ENCODE results near the gene MRPL1.

MRPL1 gene

DNA sequence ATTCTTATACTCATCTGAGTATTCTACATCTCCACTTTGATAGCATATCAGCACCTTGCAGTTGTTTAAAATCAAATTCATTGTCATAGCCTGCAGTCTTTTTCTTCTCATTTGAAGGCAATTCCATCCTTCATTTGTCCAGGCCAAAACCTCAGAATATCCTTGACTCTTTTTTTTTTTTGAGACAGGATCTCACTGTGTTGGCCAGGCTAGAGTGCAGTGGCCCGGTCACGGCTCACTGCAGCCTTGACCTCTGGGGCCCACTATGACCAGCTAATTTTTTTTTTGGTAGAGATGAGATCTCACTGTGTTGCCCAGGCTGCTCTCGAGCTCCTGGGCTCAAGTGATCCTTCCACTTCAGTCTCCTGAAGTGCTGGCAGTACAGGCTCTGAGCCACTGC lies 2.6 kb downstream of the MRPL1 start:
- no peaks in the 10 kb centered on the region for H3K9me3 Mint-ChIP-seq
- H3K36me3 Mint-ChIP-seq = peaks cover 29% of the 10 kb centered on the region
- H3K27ac Mint-ChIP-seq = no peak overlapping the region
- H3K27me3 Mint-ChIP-seq = no peaks in the 10 kb centered on the region
- CTCF ChIA-PET = no interaction called here
- H3K4me3 Mint-ChIP-seq = no peak overlapping the region
- H3K4me1 Mint-ChIP-seq = peaks cover 62% of the 10 kb centered on the region
- no peak for DNase-seq

DNA sequence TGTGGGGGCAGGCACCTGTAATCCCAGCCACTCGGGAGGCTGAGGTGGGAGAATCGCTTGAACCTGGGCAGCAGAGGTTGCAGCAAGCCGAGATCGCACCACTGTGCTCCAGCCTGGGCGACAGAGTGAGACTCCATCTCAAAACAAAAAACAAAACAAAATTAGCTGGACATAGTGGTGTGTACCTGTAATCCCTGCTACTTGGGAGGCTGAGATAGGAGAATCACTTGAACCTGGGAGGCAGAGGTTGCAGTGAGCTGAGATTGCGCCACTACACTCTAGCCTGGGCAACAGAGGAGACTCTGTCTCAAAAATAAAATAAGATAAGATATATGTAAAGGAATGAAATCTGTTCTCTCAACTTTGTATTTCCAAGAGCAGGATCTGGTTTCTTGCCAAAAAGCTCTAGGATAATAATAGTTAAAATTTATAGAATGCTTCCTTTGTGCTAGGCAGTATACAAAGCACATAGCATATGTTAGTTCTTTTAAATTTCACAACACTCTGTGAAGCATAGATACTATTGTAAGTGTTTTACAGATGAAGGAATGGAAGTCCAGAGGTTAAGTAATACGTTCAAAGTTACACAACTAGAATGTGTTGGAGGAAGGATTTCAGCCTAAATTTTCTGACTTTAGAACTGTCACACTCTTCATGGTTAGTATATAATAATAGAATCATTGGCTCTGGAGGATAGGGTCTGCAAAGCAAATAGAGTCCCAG lies 10.3 kb downstream of the MRPL1 start:
- CTCF ChIA-PET = no interaction called here
- Mint-ChIP-seq H3K36me3 (peaks cover 29% of the 10 kb centered on the region), H3K27ac (no peak overlapping the region), H3K4me3 (no peak overlapping the region), H3K9me3 (no peaks in the 10 kb centered on the region), H3K27me3 (no peaks in the 10 kb centered on the region), H3K4me1 (peaks cover 19% of the 10 kb centered on the region)
- no peak for DNase-seq

DNA sequence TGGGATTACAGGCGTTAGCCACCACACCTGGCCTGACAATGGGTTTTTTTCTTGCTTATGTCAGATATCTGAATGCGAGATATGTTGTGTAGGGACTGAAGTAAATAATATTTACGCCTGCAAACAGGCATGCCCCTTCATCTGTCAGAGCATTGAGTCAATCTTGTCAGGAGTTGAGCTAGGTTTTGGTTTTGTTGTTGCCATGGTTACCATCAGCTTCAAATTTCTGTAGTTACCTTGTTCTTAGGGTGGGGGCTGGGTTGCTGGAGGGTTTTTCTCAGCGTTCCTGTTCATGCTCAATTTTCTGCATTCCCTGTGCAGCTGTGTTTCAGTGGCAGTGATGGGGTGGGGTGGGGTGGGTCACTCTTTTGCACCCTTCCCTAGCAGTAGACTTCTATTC lies 14.5 kb downstream of the MRPL1 start:
- Mint-ChIP-seq H3K4me3 (no peak overlapping the region), H3K36me3 (peaks cover 40% of the 10 kb centered on the region), H3K9me3 (no peaks in the 10 kb centered on the region), H3K27me3 (no peaks in the 10 kb centered on the region), H3K4me1 (peaks cover 23% of the 10 kb centered on the region), H3K27ac (no peak overlapping the region)
- no peak for DNase-seq
- CTCF ChIA-PET = interaction anchor here (0.9 kb wide), 1 partner anchor 148 kb away, joined by 3 read pairs; no protein-coding TSS in a partner anchor

DNA sequence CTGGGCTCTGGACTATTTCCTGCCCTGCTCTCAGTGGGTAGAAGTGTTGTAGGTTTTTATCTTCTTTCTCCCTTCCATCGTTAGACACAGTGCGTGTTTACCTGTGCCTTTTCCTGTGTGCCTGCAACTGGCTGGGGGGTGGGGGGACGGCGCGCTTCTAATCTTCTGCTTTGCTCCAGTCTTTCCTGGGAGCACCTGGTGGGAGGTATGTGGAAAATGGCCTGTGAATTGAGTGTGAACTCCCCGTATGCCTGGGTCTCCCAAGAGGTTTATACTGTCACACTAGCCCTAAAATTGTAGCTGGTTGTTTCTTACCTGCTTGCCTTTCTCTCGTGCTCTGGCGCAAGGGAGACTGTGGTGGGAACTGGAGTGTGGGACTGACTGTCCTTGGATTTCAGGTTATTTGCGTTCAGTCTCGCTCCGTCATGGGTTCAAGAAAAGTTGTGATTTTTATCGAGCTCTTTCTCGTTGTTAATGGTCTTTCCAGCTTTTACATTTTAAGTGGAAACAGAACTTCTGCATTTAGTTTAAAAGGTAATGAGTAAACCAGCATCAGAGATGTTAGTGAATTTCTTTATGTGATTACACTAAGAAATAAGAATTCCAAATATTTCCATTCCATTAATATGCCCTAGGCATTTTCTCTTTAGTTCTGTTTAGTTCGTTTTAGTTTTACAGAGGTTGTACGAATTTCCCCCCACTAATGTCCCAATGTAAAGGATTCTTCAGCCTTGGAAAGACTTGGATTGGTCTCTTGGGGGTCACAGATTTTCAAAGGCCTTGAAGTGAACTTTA lies 15.3 kb downstream of the MRPL1 start:
- CTCF ChIA-PET = interaction anchor here (0.9 kb wide), 1 partner anchor 149 kb away, joined by 3 read pairs; no protein-coding TSS in a partner anchor
- H3K4me3 Mint-ChIP-seq = no peak overlapping the region
- peaks cover 40% of the 10 kb centered on the region for H3K36me3 Mint-ChIP-seq
- H3K27ac Mint-ChIP-seq = no peak overlapping the region
- DNase-seq = no peak
- no peaks in the 10 kb centered on the region for H3K9me3 Mint-ChIP-seq
- H3K4me1 Mint-ChIP-seq = peaks cover 23% of the 10 kb centered on the region
- H3K27me3 Mint-ChIP-seq = no peaks in the 10 kb centered on the region

DNA sequence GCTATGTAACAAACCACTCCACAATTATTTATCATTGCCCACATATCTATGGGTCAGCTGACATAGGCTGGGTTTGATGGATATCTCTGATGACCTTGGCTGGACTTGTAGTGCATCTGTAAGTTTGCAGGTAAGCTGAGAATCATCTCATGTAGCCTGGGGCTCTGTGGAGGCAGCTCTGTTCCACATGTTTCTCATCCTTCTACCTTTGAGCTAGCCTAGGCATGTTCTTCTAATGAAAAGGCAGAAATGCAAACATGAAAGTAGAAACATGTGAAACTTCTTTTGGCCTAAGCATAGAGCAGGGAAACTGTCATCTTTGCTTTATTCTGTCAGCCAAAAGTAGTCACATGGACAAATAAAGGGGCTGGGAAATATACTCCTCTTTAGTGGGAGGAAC lies 18.2 kb downstream of the MRPL1 start:
- H3K9me3 Mint-ChIP-seq = no peaks in the 10 kb centered on the region
- peaks cover 42% of the 10 kb centered on the region for H3K36me3 Mint-ChIP-seq
- no peak for DNase-seq
- no peak overlapping the region for H3K4me3 Mint-ChIP-seq
- H3K27ac Mint-ChIP-seq = no peak overlapping the region
- peaks cover 26% of the 10 kb centered on the region for H3K4me1 Mint-ChIP-seq
- CTCF ChIA-PET = no interaction called here
- H3K27me3 Mint-ChIP-seq = no peaks in the 10 kb centered on the region

DNA sequence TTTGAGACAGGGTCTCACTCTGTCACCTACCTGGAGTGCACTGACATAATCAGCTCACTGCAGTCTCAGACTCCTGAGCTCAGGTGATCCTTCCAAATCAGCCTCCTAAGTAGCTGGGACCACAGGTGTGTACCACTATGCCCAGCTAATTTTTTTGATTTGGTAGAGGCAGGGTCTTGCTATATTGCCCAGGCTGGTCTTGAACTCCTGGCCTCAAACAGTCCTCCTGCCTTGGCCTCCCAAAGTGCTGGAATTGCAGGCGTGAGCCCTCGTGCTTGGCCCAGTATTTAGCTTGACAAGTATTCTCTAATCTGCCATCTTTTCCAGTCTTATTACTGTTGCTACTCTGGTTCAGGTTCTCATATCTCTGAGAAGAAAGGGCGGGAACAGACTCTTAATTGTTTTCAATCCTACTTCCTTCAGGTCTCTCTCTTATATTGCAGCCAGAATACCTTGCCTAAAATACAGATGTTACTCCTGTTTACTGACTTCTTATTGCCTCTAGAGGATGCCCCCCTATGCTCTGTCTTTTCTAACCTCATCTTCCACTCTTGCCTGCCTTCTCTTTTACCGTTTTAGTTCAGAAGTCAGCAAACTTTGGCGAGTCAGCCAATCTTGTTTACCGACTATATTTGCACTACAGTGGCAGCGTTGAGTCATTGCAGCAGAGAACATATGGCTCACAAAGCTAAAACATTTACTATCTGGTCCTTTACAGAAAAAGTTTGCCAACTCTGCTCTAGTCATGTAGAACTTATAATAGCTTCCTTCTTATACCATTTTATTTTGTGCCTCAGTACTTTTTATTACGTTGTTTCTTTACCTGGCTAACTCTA lies 19.0 kb downstream of the MRPL1 start:
- no peak overlapping the region for H3K27ac Mint-ChIP-seq
- H3K27me3 Mint-ChIP-seq = no peaks in the 10 kb centered on the region
- no peak overlapping the region for H3K4me3 Mint-ChIP-seq
- DNase-seq = no peak
- H3K4me1 Mint-ChIP-seq = peaks cover 26% of the 10 kb centered on the region
- peaks cover 42% of the 10 kb centered on the region for H3K36me3 Mint-ChIP-seq
- CTCF ChIA-PET = interaction anchor here (0.6 kb wide), 1 partner anchor 11 kb away, joined by 3 read pairs; no protein-coding TSS in a partner anchor
- H3K9me3 Mint-ChIP-seq = no peaks in the 10 kb centered on the region

DNA sequence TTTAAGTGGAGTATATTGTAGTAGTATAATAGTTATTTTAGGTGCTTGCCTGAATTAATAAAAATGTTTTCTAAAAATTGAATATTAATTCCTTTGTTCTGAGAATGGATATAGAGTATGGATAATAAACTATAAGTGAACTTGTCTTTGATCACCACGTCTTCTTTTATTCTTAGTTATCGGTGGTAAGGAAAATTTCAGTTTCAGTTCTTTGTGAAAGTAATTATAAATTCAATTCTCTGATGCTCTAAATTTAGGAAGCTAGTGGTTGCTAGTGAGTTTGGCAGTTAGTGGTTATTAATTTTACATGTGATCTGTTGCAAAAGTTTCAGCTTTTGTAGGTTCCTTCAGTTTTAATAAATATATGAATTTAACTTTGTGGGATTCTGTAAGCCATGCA lies 30.8 kb downstream of the MRPL1 start:
- Mint-ChIP-seq H3K27me3 (no peaks in the 10 kb centered on the region), H3K4me1 (peaks cover 21% of the 10 kb centered on the region), H3K4me3 (no peak overlapping the region), H3K36me3 (peaks cover 51% of the 10 kb centered on the region), H3K9me3 (no peaks in the 10 kb centered on the region), H3K27ac (peak overlapping the region; percentile 43)
- CTCF ChIA-PET = no interaction called here
- DNase-seq = no peak

DNA sequence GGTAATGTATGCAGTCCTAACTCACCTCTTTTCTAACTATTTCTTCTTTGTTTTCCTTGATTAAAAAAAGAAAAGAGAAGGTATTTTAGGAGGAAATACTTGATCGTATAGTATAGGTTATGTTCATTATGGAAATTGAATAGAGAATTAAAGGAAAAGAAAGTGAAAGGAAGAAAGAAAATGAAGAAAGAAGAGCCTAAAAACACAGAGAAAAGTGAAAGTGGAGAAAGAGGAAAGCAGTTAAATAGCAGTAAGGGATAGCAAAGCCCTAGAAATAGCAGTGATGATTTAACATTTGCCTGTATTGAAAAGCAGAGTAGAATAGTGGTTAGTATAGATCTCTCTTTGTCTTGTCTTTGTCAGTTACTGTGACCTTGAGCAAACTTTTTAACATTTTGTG lies 37.0 kb downstream of the MRPL1 start:
- no peaks in the 10 kb centered on the region for H3K9me3 Mint-ChIP-seq
- peak overlapping the region; percentile 53 for H3K27ac Mint-ChIP-seq
- no peaks in the 10 kb centered on the region for H3K27me3 Mint-ChIP-seq
- H3K4me3 Mint-ChIP-seq = peak overlapping the region; percentile 14
- H3K36me3 Mint-ChIP-seq = peaks cover 50% of the 10 kb centered on the region
- H3K4me1 Mint-ChIP-seq = peaks cover 19% of the 10 kb centered on the region
- no peak for DNase-seq
- CTCF ChIA-PET = no interaction called here

DNA sequence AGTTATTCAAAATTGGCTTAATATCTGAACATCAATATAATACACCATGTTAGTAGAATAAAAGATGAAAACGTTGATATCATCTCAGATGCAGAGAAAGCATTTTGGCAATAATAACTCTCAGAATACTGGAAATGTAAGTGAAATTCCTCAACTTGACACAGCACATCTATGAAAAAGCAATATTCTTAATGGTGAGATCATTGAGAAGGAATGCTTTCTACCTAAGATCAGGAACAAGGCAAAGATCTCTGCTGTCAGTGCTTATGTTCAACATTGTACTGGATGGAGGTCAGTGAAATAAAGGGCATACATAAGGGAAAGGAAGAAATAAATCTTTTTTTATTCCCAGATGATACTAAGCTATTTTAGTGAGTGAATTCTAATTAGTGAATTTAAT lies 40.6 kb downstream of the MRPL1 start:
- Mint-ChIP-seq H3K27me3 (no peaks in the 10 kb centered on the region), H3K36me3 (peaks cover 51% of the 10 kb centered on the region), H3K27ac (no peak overlapping the region), H3K4me3 (no peak overlapping the region), H3K4me1 (peaks cover 16% of the 10 kb centered on the region), H3K9me3 (no peaks in the 10 kb centered on the region)
- no peak for DNase-seq
- CTCF ChIA-PET = no interaction called here

DNA sequence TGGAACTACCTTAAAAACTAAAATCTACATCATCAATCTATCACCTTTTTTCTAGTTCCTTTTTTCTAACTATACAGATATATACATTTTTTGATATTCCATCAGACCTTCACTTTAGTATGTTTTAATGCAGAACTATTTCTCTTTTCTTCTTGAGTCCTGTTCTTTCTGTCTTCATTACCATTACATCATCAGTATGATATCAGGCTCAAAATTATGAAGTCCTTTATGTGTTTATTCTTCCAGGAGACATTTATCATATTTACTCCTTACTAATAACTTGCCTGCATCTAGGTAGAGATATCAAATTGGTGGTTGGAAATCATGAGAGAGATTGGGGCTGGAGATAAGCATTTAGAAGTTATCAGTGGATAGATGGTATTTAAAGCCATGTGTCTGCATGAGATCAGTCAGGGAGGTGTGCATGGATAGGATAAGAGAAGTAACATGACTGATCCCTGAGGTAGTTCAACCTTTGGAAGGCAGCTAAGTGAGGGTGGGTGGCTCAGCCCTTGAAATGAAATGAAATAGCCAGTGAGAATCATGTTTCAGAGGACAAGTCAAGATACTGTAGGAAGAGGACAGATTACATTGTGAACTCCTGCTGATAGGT lies 43.1 kb downstream of the MRPL1 start:
- Mint-ChIP-seq H3K36me3 (peaks cover 43% of the 10 kb centered on the region), H3K9me3 (no peaks in the 10 kb centered on the region), H3K4me3 (no peak overlapping the region), H3K4me1 (no peaks in the 10 kb centered on the region), H3K27ac (peak overlapping the region; percentile 1), H3K27me3 (no peaks in the 10 kb centered on the region)
- DNase-seq = no peak
- CTCF ChIA-PET = no interaction called here

DNA sequence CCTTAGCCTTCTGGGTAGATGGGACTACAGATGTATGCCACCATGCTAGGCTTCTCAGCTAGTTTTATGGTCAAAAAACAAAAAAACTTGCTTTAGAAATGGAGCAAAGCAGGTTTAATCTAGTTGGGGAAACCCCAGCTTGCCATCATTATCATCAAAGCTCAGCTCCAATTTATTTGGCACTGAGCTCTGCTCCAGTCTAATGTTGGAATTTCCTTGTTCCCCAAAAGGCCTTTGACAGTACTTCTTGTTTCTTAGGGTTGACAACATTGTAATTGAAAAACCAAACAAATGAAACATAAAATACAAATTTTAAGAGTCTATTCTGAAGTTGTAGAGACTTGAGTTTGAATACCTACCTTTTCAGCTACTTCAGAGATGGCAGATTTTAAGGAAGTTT lies 48.0 kb downstream of the MRPL1 start:
- Mint-ChIP-seq H3K36me3 (peaks cover 45% of the 10 kb centered on the region), H3K4me1 (no peaks in the 10 kb centered on the region), H3K9me3 (peaks cover 2% of the 10 kb centered on the region), H3K4me3 (no peak overlapping the region), H3K27ac (no peak overlapping the region), H3K27me3 (no peaks in the 10 kb centered on the region)
- DNase-seq = no peak
- CTCF ChIA-PET = no interaction called here

DNA sequence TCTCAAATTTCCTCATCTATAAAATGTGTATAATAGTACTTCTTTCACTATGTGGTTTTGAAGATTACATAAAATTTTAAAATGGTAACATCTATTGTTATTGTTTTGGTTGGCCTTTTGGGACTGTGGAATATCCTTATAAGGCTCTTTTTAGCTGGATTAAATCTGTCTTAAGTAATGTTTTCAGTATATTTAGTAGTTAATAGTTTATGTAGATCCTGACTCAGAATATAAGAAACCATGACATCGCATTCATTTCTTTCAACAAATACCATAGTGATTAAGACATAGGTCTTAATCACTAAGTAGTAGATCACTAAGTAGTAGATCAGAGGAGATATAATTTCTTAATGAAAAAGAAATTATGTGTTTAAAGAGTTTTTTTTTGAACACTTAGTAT lies 48.5 kb downstream of the MRPL1 start:
- Mint-ChIP-seq H3K4me1 (no peaks in the 10 kb centered on the region), H3K9me3 (peaks cover 2% of the 10 kb centered on the region), H3K27me3 (no peaks in the 10 kb centered on the region), H3K4me3 (no peak overlapping the region), H3K36me3 (peaks cover 41% of the 10 kb centered on the region), H3K27ac (no peak overlapping the region)
- CTCF ChIA-PET = no interaction called here
- DNase-seq = no peak

DNA sequence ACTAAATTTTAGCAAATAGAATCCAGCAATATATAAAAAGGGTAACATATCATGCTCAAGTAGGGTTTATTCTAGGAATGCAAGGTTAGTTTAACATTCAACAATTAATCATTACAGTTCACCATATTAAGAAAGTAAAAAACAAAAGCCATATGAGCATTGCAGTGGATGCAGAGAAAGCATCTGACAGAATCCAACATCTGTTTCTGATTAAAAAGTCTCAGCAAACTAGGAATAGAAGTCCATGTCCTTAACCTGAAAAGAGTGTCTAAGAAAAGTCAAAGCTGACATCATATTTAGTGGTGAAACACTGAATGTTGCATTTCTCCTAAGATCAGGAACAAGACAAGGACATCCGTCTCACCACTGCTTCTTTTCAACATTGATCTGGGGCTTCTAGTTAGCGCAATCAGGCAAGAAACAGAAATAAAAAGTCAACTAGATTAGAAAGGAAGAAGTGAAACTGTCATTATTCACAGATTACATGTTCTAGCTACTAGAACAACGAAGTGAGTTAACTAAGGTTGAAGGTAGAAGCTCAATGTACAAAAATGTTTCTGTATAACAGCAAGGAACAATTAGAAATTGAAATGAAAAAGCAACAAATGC lies 49.3 kb downstream of the MRPL1 start:
- Mint-ChIP-seq H3K4me3 (no peak overlapping the region), H3K27me3 (no peaks in the 10 kb centered on the region), H3K27ac (no peak overlapping the region), H3K9me3 (peaks cover 2% of the 10 kb centered on the region), H3K4me1 (no peaks in the 10 kb centered on the region), H3K36me3 (peaks cover 36% of the 10 kb centered on the region)
- DNase-seq = no peak
- CTCF ChIA-PET = no interaction called here

DNA sequence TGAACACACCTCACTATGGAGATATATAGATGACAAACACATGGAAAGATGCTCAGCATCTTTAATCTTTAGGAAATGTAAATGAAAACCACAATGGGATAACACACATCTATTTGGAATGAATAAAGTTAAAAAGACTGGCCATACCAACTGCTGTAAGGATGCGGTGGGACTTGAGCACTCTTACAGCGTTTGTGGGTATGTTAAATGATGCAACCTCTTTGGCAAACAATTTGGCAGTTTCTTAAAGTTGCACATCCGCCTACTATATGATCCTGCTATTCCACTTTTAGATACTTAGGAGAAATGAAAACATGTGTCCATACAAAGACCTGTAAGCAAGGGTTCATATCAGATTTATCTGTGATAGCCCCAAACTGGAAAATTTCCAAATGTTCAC lies 50.7 kb downstream of the MRPL1 start:
- CTCF ChIA-PET = no interaction called here
- no peak overlapping the region for H3K27ac Mint-ChIP-seq
- no peak for DNase-seq

More for the DNA sequence above, 50.7 kb downstream of the MRPL1 start:
- H3K9me3 Mint-ChIP-seq = peaks cover 2% of the 10 kb centered on the region
- no peak overlapping the region for H3K4me3 Mint-ChIP-seq
- peaks cover 29% of the 10 kb centered on the region for H3K36me3 Mint-ChIP-seq
- no peaks in the 10 kb centered on the region for H3K27me3 Mint-ChIP-seq
- H3K4me1 Mint-ChIP-seq = no peaks in the 10 kb centered on the region
